ENCODE results near the gene CBX8. TPM values are rescaled to one million over a fixed set of nuclear protein-coding genes. Genes with fewer than 3 reads are reported as not detected.

Gene CBX8
- total RNA-seq, 1 donor from 2014 or later: 2.7 TPM

DNA sequence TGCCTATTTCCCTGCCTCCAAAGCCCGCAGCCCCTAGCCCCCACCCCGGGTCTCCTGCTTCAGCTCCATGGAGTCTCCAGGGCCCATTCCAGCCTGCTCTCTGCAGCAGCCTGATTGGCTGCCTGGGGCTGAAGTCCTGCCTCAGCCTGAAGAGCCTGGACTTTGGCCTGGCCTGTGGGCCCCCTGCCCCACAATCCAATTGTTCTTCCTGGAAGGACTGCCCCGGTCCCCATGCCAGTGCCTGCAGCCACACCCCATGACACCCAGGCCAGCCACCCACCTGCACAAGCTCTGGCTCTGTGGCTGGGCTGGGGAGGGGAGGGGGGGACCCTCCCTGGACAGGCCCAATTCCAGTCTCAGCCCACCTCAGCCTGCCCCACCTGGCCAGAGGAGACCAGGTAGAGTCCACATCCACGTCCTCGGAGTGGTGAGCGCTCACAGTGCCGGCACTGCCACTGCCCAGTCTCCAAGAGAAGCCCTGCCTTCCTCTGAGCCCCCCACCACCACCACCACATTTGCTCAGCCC lies 53.9 kb downstream of the CBX8 start:
- TF ChIP-seq, protein P1, sequence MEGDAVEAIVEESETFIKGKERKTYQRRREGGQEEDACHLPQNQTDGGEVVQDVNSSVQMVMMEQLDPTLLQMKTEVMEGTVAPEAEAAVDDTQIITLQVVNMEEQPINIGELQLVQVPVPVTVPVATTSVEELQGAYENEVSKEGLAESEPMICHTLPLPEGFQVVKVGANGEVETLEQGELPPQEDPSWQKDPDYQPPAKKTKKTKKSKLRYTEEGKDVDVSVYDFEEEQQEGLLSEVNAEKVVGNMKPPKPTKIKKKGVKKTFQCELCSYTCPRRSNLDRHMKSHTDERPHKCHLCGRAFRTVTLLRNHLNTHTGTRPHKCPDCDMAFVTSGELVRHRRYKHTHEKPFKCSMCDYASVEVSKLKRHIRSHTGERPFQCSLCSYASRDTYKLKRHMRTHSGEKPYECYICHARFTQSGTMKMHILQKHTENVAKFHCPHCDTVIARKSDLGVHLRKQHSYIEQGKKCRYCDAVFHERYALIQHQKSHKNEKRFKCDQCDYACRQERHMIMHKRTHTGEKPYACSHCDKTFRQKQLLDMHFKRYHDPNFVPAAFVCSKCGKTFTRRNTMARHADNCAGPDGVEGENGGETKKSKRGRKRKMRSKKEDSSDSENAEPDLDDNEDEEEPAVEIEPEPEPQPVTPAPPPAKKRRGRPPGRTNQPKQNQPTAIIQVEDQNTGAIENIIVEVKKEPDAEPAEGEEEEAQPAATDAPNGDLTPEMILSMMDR (IDR thresholded peaks at IDR 0.05; ENCODE audit: insufficient read depth, low read length, poor library complexity, severe bottlenecking): no peak
- H3K4me3 ChIP-seq (ENCODE audit: low read depth, low read length): no peak overlapping the region
- peaks cover 61% of the 10 kb centered on the region for H3K27me3 ChIP-seq (ENCODE audit: control insufficient read depth, insufficient read depth, low read length)
- DNase-seq (ENCODE audit: low read depth): no peak
- no peaks in the 10 kb centered on the region for H3K36me3 ChIP-seq (ENCODE audit: control insufficient read depth, insufficient read depth, low read length)

DNA sequence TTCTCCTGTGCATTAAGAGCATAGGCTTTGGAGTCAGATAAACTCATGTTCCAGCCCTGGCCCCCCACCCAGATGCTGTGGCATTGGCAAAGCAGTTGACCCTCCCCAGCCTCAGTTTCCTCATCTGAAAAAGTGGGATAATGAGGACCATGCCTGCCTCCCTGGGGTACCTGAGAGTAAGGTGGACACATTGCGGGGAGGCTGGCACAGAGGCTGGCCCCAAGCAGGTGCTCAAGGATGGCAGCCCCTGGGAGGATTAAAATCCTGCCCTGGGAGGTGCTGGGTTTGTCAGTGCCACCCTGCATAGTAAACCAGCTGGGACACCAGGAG lies 54.3 kb downstream of the CBX8 start:
- Histone ChIP-seq H3K36me3 (ENCODE audit: control insufficient read depth, insufficient read depth, low read length) (no peaks in the 10 kb centered on the region), H3K27me3 (ENCODE audit: control insufficient read depth, insufficient read depth, low read length) (peaks cover 61% of the 10 kb centered on the region), H3K4me3 (ENCODE audit: low read depth, low read length) (no peak overlapping the region)
- no peak for DNase-seq (ENCODE audit: low read depth)
- TF ChIP-seq, protein P1 (IDR thresholded peaks at IDR 0.05; ENCODE audit: insufficient read depth, low read length, poor library complexity, severe bottlenecking): no peak

Other genes starting within 250 kb of the CBX8 start
- gene RBFOX3, start 186.0 kb downstream of the CBX8 start, total RNA-seq: not detected in 2 replicates
- not detected in 2 replicates for gene ENPP7, start 66.1 kb downstream of the CBX8 start, total RNA-seq
- 11.9 and 15.8 TPM in 2 replicates for gene CBX2, start 18.9 kb downstream of the CBX8 start, total RNA-seq
- 24.0 and 28.6 TPM in 2 replicates for gene CBX4, start 42.4 kb upstream of the CBX8 start, total RNA-seq
- 54.5 and 58.5 TPM in 2 replicates for gene TBC1D16, start 238.8 kb upstream of the CBX8 start, total RNA-seq
- gene CCDC40, start 239.6 kb upstream of the CBX8 start, total RNA-seq: 4.4 and 4.8 TPM in 2 replicates